Kidney (tissue), 14 donors: ENCODE results near the gene AGPS. TPM values are rescaled to one million over a fixed set of nuclear protein-coding genes. Genes with fewer than 3 reads are reported as not detected.
"Not testable (repeated sequence)": the region's sequence is repeated elsewhere in the genome, so short reads cannot be mapped to it uniquely, and the experiment has no call there.

ENCODE experiments used
- DNase-seq, 5 donors: peaks; one replicate each; pipeline ENCODE4 v3.0.0-alpha.2; 2013 to 2020
- FAIRE-seq: peaks from 2 replicates; lab custom pipeline; 2012; peaks lifted over from hg19 to GRCh38; lab: Jason Lieb, UNC
- H3K27ac ChIP-seq, 2 donors: one replicate each; pipeline ENCODE4 v1.7.0; 2013; ENCODE audit warnings: low read depth in 2 of 2, low read length in 2 of 2, inconsistent platforms in 1 of 2
- H3K27me3 ChIP-seq: one replicate; pipeline ENCODE4 v1.7.1; 2013; ENCODE audit warnings: low read length, inconsistent platforms; ENCODE audit not compliant: control insufficient read depth, insufficient read depth
- H3K36me3 ChIP-seq, 3 donors: one replicate each; pipeline versions ENCODE4 v1.7.0 to v1.7.1; 2013; ENCODE audit warnings: low read length in 3 of 3, control low read depth in 1 of 3, inconsistent platforms in 1 of 3; ENCODE audit not compliant: insufficient read depth in 3 of 3, control insufficient read depth in 2 of 3
- H3K4me1 ChIP-seq, 3 donors: one replicate each; pipeline versions ENCODE4 v1.7.0 to v1.7.1; 2013; ENCODE audit warnings: low read length in 3 of 3, inconsistent platforms in 1 of 3, low read depth in 1 of 3; ENCODE audit not compliant: control insufficient read depth in 2 of 3, insufficient read depth in 2 of 3
- H3K4me3 ChIP-seq, 3 donors: one replicate each; pipeline versions ENCODE4 v1.7.0 to v1.8.1; 2013; ENCODE audit warnings: low read length in 3 of 3, control low read depth in 1 of 3, inconsistent platforms in 1 of 3
- H3K9ac ChIP-seq, 3 donors: one replicate each; pipeline versions ENCODE4 v1.7.0 to v1.7.1; 2013; ENCODE audit warnings: low read length in 3 of 3, control low read depth in 1 of 3, inconsistent platforms in 1 of 3
- H3K9me3 ChIP-seq, 3 donors: one replicate each; pipeline versions ENCODE4 v1.7.0 to v1.7.1; 2013; ENCODE audit warnings: low read length in 3 of 3, control low read depth in 1 of 3, inconsistent platforms in 1 of 3; ENCODE audit not compliant: control insufficient read depth in 2 of 3, insufficient read depth in 1 of 3
- CTCF ChIP-seq: IDR thresholded peaks from 3 replicates; pipeline ENCODE4 v1.5.1; 2012; ENCODE audit warnings: mild to moderate bottlenecking, moderate library complexity, borderline replicate concordance; ENCODE audit not compliant: insufficient read depth; ENCODE audit errors: extremely low read depth
- intact Hi-C: fragments of 100-400 bp; cut with DNase I; formaldehyde crosslinking; loops from one replicate; pipeline ENCODE4 v1.11.1; 2022
- polyA plus RNA-seq: library from polyadenylated mRNA; stranded (reverse); fragments of 350-450 nt; fragmentation: Illumina TruSeq; extraction: RNeasy Lipid Tissue Mini Kit (QIAGEN cat#74804); gene quantifications from one replicate; pipeline ENCODE4 v1.2.3, GENCODE V29; 2014; ENCODE audit warnings: low read depth, low replicate concordance; ENCODE audit not compliant: insufficient read depth
- total RNA-seq: library from RNA; stranded (reverse); fragmentation: NEBNext Ultra II Directional; extraction: Animal tissue kit (Norgen Biotek cat#: 25700); gene quantifications from one replicate; pipeline ENCODE4 v1.2.1, GENCODE V29; 2021
- donor health status: control.
- donor health status: control.
- donor health status: control.
- donor health status: control.
- donor health status: control.
- donor health status: DM: yes; HTN: yes; CAD: no.
- donor health status: Normal renal cell carcinoma (clear cell type).

AGPS gene
- total and polyA plus RNA-seq, 2 donors from 2014 or later = 7.9 to 45.7 TPM

DNA sequence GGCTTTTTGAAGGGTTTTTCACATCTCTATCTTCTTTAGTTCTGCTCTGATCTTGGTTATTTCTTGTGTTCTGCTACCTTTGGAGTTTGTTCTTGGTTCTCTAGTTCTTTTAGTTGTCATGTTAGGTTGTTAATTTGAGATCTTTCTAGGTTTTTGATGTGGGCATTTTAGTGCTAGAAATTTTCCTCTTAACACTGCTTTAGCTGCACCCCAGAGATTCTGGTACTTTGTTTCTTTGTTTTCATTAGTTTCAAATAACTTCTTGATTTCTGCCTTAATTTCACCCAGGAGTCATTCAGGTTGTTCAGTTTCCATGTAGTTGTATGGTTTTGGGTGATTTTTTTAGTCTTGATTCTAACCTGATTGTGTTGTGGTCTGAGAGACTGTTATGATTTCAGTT is 34.7 kb downstream of the AGPS start:
- Histone ChIP-seq H3K4me1 (no peaks in the 10 kb centered on the region), H3K9ac (no peak overlapping the region), H3K4me3 (no peak overlapping the region), H3K27me3 (no peaks in the 10 kb centered on the region), H3K27ac (no peak overlapping the region), H3K9me3 (peaks cover 0 to 6% (median 6%) of the 10 kb centered on the region in 3 donors), H3K36me3 (no peaks in the 10 kb centered on the region)
- DNase-seq = no peak
- FAIRE-seq = no peak
- TF ChIP-seq CTCF = no peak
- intact Hi-C loops = no loop called here

- FAIRE-seq, DNase-seq, H3K27ac ChIP-seq, intact Hi-C loops, H3K9ac ChIP-seq, H3K36me3 ChIP-seq, H3K4me3 ChIP-seq, H3K4me1 ChIP-seq, H3K27me3 ChIP-seq: not testable (repeated sequence)
- H3K9me3 ChIP-seq = peaks cover 3 to 11% (median 6%) of the 10 kb centered on the region in 3 donors
Measured at GRCh38 chr2:177427936-177428335, 35.4 kb downstream of the AGPS start.

GRCh38 chr2:177429688-177430325 is 37.2 kb downstream of the AGPS start:
- Histone ChIP-seq H3K4me3 (no peak overlapping the region), H3K4me1 (no peaks in the 10 kb centered on the region), H3K27ac (no peak overlapping the region), H3K9ac (no peak overlapping the region), H3K27me3 (no peaks in the 10 kb centered on the region), H3K36me3 (no peaks in the 10 kb centered on the region), H3K9me3 (peaks cover 3 to 23% (median 12%) of the 10 kb centered on the region in 3 donors)
- no peak for TF ChIP-seq CTCF
- FAIRE-seq (no peak), DNase-seq (no peak)
- intact Hi-C loops = no loop called here

DNA sequence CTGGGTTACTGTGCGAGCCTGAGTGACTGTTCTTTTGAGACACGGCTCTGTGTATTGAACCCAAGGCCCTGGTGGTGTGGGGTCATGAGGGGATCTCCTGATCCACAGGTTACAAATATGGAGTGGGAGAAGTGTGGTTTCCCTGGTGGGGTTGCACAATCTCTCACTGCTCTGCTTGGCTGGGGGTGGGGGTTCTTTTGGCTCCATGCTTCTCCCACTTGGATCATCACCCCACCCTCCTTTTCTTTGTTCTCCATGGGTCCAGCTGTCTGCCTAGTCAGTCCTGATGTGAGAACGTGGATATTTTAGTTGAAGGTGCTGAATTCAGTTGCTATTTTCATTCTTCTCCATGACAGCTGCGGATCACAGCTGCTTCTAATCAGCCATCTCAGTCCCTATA is 37.8 kb downstream of the AGPS start:
- H3K27ac ChIP-seq = no peak overlapping the region
- no peaks in the 10 kb centered on the region for H3K36me3 ChIP-seq
- no peak for DNase-seq
- FAIRE-seq = no peak
- no peak overlapping the region for H3K9ac ChIP-seq
- no peaks in the 10 kb centered on the region for H3K27me3 ChIP-seq
- no peak overlapping the region for H3K4me3 ChIP-seq
- intact Hi-C loops = no loop called here
- no peak for TF ChIP-seq CTCF
- H3K9me3 ChIP-seq = peaks cover 3 to 23% (median 12%) of the 10 kb centered on the region in 3 donors
- no peaks in the 10 kb centered on the region for H3K4me1 ChIP-seq

DNA sequence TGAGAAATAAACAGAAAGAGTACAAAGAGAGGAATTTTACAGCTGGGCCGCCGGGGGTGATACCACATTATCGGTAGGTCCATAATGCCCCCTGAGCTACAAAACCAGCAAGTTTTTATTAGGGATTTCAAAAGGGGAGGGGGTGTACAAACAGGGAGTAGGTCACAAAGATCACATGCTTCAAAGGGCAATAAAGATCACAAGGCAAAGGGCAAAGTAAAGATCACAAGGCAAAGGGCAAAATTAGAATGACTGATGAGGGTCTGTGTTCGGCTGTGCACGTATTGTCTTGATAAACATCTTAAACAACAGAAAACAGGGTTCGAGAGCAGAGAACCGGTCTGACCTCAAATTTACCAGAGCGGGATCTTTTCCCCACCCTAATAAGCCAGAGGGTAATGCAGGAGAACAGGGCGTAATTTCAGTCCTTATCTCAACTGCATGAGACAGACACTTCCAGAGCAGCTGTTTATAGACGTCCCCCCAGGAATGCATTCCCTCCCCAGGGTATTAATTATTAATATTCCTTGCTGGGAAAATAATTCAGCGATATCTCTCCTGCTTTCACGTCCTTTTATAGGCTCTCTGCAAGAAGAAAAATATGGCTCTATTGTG is 38.6 kb downstream of the AGPS start:
- H3K27ac ChIP-seq, H3K36me3 ChIP-seq, DNase-seq, H3K27me3 ChIP-seq, intact Hi-C loops, H3K9ac ChIP-seq, H3K4me1 ChIP-seq, FAIRE-seq, H3K4me3 ChIP-seq: not testable (repeated sequence)
- H3K9me3 ChIP-seq = peaks cover 3 to 23% (median 12%) of the 10 kb centered on the region in 3 donors
